Endothelial cell of umbilical vein (primary cell): ENCODE measurements around the gene CHST15. TPM values are rescaled to one million over a fixed set of nuclear protein-coding genes. Genes with fewer than 3 reads are reported as not detected.

Source experiments
- BruUV-seq: library from RNA; stranded (reverse); fragments of 400-500 nt; replicated peaks from 2 replicates; lab custom pipeline; 2021; lab: Mats Ljungman, UMichigan
- CTCF ChIA-PET: fragments of 300-600, 350-600 bp; sonication (Branson Sonifier 250); formaldehyde crosslinking; loops from one replicate; lab custom pipeline; 2021; ENCODE audit warnings: antibody characterized with exemption, inconsistent platforms; lab: Charles Lee
- POLR2A ChIA-PET: fragments of 300-600, 350-600 bp; sonication (Branson Sonifier 250); formaldehyde crosslinking; loops from one replicate; lab custom pipeline; 2021; ENCODE audit warnings: antibody characterized with exemption, inconsistent platforms; lab: Charles Lee
- DNase-seq: peaks from one replicate; pipeline ENCODE4 v3.0.0-alpha.2; 2011; ENCODE audit warnings: low read depth, low spot score
- FAIRE-seq: peaks from 2 replicates; lab custom pipeline; 2011; peaks lifted over from hg19 to GRCh38; lab: Jason Lieb, UNC
- H2AFZ ChIP-seq: 2 replicates; pipeline ENCODE4 v1.6.0; 2012; ENCODE audit warnings: low read depth, low read length, control low read depth, inconsistent platforms
- H3K27ac ChIP-seq: 2 replicates; pipeline ENCODE4 v1.5.1; 2011; ENCODE audit warnings: low read depth, mild to moderate bottlenecking, control low read depth, low read length, moderate library complexity; ENCODE audit not compliant: insufficient read depth
- H3K27me3 ChIP-seq, 2 experiments: 2 replicates each; pipeline versions ENCODE4 v1.6.0 to v1.6.1; 2011; ENCODE audit warnings: low read length in 2 of 2, mixed read lengths in 1 of 2; ENCODE audit not compliant: control insufficient read depth in 2 of 2, insufficient read depth in 2 of 2
- H3K36me3 ChIP-seq, 2 experiments: 2 replicates in 1 of 2; 3 replicates in 1 of 2; pipeline ENCODE4 v1.5.1; 2011; ENCODE audit warnings: low read length in 2 of 2, mild to moderate bottlenecking in 1 of 2, moderate library complexity in 1 of 2; ENCODE audit not compliant: control insufficient read depth in 2 of 2, insufficient read depth in 2 of 2; ENCODE audit errors: extremely low read depth in 1 of 2
- H3K4me1 ChIP-seq: 3 replicates; pipeline ENCODE4 v1.5.1; 2011; ENCODE audit warnings: mild to moderate bottlenecking, low read length; ENCODE audit not compliant: control insufficient read depth, insufficient read depth; ENCODE audit errors: extremely low read depth
- H3K4me2 ChIP-seq: 2 replicates; pipeline ENCODE4 v1.6.1; 2011; ENCODE audit warnings: low read length, control low read depth, mixed read lengths; ENCODE audit not compliant: insufficient read depth
- H3K4me3 ChIP-seq, 3 experiments: fragments of 200-600 bp in 1 of 3; sonication (generic), shearing (Covaris generic) in 1 of 3; replicated peaks in 1 of 3; 2 replicates each; pipeline ENCODE4 v1.5.1; 2011 to 2016; ENCODE audit warnings: control low read depth in 3 of 3, low read length in 3 of 3, mild to moderate bottlenecking in 2 of 3, inconsistent platforms in 1 of 3, low read depth in 1 of 3, moderate library complexity in 1 of 3; ENCODE audit not compliant: insufficient read depth in 1 of 3
- H3K79me2 ChIP-seq: 2 replicates; pipeline ENCODE4 v1.6.0; 2012; ENCODE audit warnings: low read length, inconsistent platforms; ENCODE audit not compliant: control insufficient read depth, insufficient read depth
- H3K9ac ChIP-seq: replicated peaks from 2 replicates; pipeline ENCODE3; 2011; ENCODE audit warnings: low read length, control low read depth; ENCODE audit not compliant: insufficient read depth; ENCODE audit errors: extremely low read depth
- H3K9me1 ChIP-seq: replicated peaks from 3 replicates; pipeline ENCODE4 v1.6.0; 2011; ENCODE audit warnings: mild to moderate bottlenecking, low read length; ENCODE audit not compliant: control insufficient read depth, insufficient read depth; ENCODE audit errors: extremely low read depth
- H3K9me3 ChIP-seq: replicated peaks from 2 replicates; pipeline ENCODE4 v1.5.1; 2012; ENCODE audit warnings: low read length, inconsistent platforms; ENCODE audit not compliant: control insufficient read depth, insufficient read depth
- H4K20me1 ChIP-seq: replicated peaks from 2 replicates; pipeline ENCODE3; 2011; ENCODE audit warnings: mild to moderate bottlenecking, low read length; ENCODE audit not compliant: control insufficient read depth, insufficient read depth; ENCODE audit errors: extremely low read depth
- EZH2 ChIP-seq: IDR thresholded peaks from 2 replicates; pipeline ENCODE4 v1.6.1; 2012; ENCODE audit warnings: borderline replicate concordance, low read depth, mild to moderate bottlenecking, moderate library complexity, low read length, inconsistent platforms; ENCODE audit not compliant: severe bottlenecking
- FOS ChIP-seq: IDR thresholded peaks from 2 replicates; pipeline ENCODE4 v1.6.1; 2011; ENCODE audit warnings: mild to moderate bottlenecking, low read length, moderate library complexity, borderline replicate concordance; ENCODE audit not compliant: insufficient read depth
- GATA2 ChIP-seq: IDR thresholded peaks from 2 replicates; pipeline ENCODE4 v1.7.0; 2011; ENCODE audit warnings: low read depth, mild to moderate bottlenecking, moderate library complexity, mixed read lengths, low read length; ENCODE audit not compliant: insufficient read length, insufficient read depth
- JUN ChIP-seq: IDR thresholded peaks from 2 replicates; pipeline ENCODE4 v1.6.1; 2011; ENCODE audit warnings: borderline replicate concordance, low read depth; ENCODE audit not compliant: insufficient read length, insufficient read depth
- MYC ChIP-seq: IDR thresholded peaks from one replicate; pipeline ENCODE4 v1.6.1; 2011; ENCODE audit warnings: mild to moderate bottlenecking, low read depth, low read length
- POLR2A ChIP-seq: IDR thresholded peaks from 2 replicates; pipeline ENCODE4 v1.6.1; 2012; ENCODE audit warnings: low read depth, mild to moderate bottlenecking, control low read depth, low read length
- POLR2AphosphoS5 ChIP-seq: IDR thresholded peaks from 2 replicates; pipeline ENCODE4 v1.6.1; 2012; ENCODE audit warnings: low read depth, mild to moderate bottlenecking, control low read depth, low read length, moderate library complexity; ENCODE audit not compliant: insufficient read depth
- dilution Hi-C: fragments of 300-500 bp; cut with MboI; formaldehyde crosslinking; loops from one replicate; pipeline ENCODE4 v1.15.0; 2019; ENCODE audit warnings: low sequenced_read_pairs; ENCODE audit not compliant: extremely low pct_ligation_motif_present
- intact Hi-C: fragments of 100-400 bp; cut with micrococcal nuclease; formaldehyde crosslinking; loops from one replicate; pipeline ENCODE4 v1.10.0; 2022
- polyA plus RNA-seq, 4 experiments: library from polyadenylated mRNA; depleted of rRNA in 3 of 4; stranded (reverse) in 3 of 4; unstranded in 1 of 4; fragments of >200 nt; gene quantifications; 2 replicates each; pipeline versions ENCODE4 v1.2.1 to v1.2.3, GENCODE V29; 2011 to 2012; ENCODE audit warnings: missing spikeins in 1 of 4
- total RNA-seq: library from RNA; stranded (reverse); gene quantifications from 2 replicates; pipeline ENCODE4 v1.2.3, GENCODE V29; 2021
- TF ChIP-seq, protein P1 (sequence below), 2 donors: IDR thresholded peaks; 1 replicate in 1 of 2; 2 replicates in 1 of 2; pipeline ENCODE4 v1.5.1; 2011; ENCODE audit warnings: low read length in 2 of 2, mild to moderate bottlenecking in 2 of 2, moderate library complexity in 2 of 2, control low read depth in 1 of 2, inconsistent platforms in 1 of 2, low read depth in 1 of 2; ENCODE audit not compliant: insufficient read depth in 1 of 2; ENCODE audit errors: extremely low read depth in 1 of 2
- TF ChIP-seq, protein P2 (sequence below): IDR thresholded peaks from 2 replicates; pipeline ENCODE4 v1.6.1; 2011; ENCODE audit not compliant: insufficient read depth, insufficient read length

CHST15 gene
- total and polyA plus RNA-seq, 2 donors (not counting 3 experiments of a cell fraction or from before 2014, with no cell fraction given): 23.1 to 29.2 TPM

DNA sequence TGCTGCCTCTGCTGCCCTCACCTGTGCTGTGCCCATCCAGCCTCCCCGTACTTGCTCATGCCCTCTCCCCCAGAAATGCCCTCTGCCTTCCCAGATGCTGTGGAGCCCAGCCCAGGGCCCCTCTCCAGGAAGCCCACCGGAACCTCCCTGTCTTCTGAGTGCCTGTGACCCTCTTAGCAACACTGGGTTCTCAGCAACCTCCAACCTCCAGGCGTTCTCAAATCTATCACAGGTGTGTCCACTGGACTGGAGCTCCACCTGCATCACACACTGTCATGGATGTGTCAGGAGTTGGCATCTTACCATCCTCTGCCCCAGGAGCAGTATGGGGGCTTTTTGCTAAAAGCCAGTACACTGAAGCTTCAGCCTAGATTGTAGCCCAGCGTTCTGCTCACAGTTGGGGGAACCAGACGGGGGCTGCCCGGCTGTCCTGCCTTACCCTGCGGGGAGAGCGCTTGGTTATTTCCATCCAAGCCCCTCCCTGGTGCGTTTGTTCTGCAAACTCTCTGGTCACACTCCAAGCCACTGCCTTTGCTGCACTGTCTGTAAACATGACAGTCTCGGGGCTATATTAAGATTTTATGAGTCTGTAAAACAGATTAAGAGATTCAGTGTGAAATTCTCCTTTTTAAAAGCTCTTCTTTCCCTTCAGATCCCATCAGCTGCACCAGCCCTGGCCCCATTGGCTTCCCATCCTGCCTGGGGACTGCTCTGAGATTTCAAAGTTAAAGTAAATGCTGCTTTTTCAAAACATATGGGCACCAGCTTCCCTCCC, 130.5 kb downstream of the CHST15 start:
- H3K36me3 ChIP-seq: no peaks in the 10 kb centered on the region
- DNase-seq (no peak), FAIRE-seq (no peak)
- H3K9me1 ChIP-seq: no peaks in the 10 kb centered on the region
- H3K4me1 ChIP-seq: no peaks in the 10 kb centered on the region
- TF ChIP-seq POLR2AphosphoS5: no peak
- no peak for TF ChIP-seq POLR2A
- no peak for TF ChIP-seq FOS
- TF ChIP-seq, protein P1, sequence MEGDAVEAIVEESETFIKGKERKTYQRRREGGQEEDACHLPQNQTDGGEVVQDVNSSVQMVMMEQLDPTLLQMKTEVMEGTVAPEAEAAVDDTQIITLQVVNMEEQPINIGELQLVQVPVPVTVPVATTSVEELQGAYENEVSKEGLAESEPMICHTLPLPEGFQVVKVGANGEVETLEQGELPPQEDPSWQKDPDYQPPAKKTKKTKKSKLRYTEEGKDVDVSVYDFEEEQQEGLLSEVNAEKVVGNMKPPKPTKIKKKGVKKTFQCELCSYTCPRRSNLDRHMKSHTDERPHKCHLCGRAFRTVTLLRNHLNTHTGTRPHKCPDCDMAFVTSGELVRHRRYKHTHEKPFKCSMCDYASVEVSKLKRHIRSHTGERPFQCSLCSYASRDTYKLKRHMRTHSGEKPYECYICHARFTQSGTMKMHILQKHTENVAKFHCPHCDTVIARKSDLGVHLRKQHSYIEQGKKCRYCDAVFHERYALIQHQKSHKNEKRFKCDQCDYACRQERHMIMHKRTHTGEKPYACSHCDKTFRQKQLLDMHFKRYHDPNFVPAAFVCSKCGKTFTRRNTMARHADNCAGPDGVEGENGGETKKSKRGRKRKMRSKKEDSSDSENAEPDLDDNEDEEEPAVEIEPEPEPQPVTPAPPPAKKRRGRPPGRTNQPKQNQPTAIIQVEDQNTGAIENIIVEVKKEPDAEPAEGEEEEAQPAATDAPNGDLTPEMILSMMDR (IDR thresholded peaks at IDR 0.05; ENCODE audit: extremely low read depth in 1 of 2, insufficient read depth in 1 of 2, low read depth in 1 of 2, low read length in 2 of 2): no peak
- no peak for TF ChIP-seq EZH2
- no peak for TF ChIP-seq JUN
- TF ChIP-seq MYC: no peak
- TF ChIP-seq, protein P2, sequence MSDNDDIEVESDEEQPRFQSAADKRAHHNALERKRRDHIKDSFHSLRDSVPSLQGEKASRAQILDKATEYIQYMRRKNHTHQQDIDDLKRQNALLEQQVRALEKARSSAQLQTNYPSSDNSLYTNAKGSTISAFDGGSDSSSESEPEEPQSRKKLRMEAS: no peak
- TF ChIP-seq GATA2: no peak
- no peak overlapping the region for H3K4me2 ChIP-seq
- no peaks in the 10 kb centered on the region for H3K9me3 ChIP-seq
- no peaks in the 10 kb centered on the region for H3K79me2 ChIP-seq
- no peaks in the 10 kb centered on the region for H3K27me3 ChIP-seq
- CTCF ChIA-PET: interaction anchor here (1.3 to 5.1 kb wide), 3 partner anchors 7 to 380 kb away, joined by 4 to 122 read pairs (median 15); no protein-coding TSS in a partner anchor
- no TSS peak for BruUV-seq
- H3K27ac ChIP-seq: no peak overlapping the region
- intact Hi-C loops: loop anchor here (10.0 kb wide), 1 partner anchor 208 kb away; no protein-coding TSS in a partner anchor
- POLR2A ChIA-PET: no interaction called here
- no peak overlapping the region for H3K9ac ChIP-seq
- no peak overlapping the region for H2AFZ ChIP-seq
- H4K20me1 ChIP-seq: no peaks in the 10 kb centered on the region
- dilution Hi-C loops: no loop called here
- no peak overlapping the region for H3K4me3 ChIP-seq
